ENCODE results near the gene MUC22. TPM values are rescaled to one million over a fixed set of nuclear protein-coding genes. Genes with fewer than 3 reads are reported as not detected.
A peak's percentile ranks its signal among the peaks of the same experiment; 100 is the strongest.
"Not testable (repeated sequence)": the region's sequence is repeated elsewhere in the genome, so short reads cannot be mapped to it uniquely, and the experiment has no call there.

MUC22 gene
- polyA plus RNA-seq, 3 donors: not detected

GRCh38 chr6:30966154-30966553, 44.1 kb upstream of the MUC22 start:
- no peak for TF ChIP-seq CTCF (IDR thresholded peaks at IDR 0.05)
- no peaks in the 10 kb centered on the region for H4K20me1 ChIP-seq (ENCODE audit: insufficient read depth, low read length)
- no peak overlapping the region for H2AFZ ChIP-seq (ENCODE audit: insufficient read depth, low read depth, low read length, poor library complexity, severe bottlenecking)
- no peak for DNase-seq
- peaks cover 5 to 10% of the 10 kb centered on the region in 2 donors for H3K4me1 ChIP-seq (ENCODE audit: control insufficient read depth in 1 of 2, insufficient read depth in 2 of 2, low read length in 2 of 2)
- H3K27me3 ChIP-seq (ENCODE audit: control insufficient read depth in 2 of 2, insufficient read depth in 2 of 2, low read length in 2 of 2): no peaks in the 10 kb centered on the region
- no peak overlapping the region for H3K4me3 ChIP-seq (replicated peaks in 1 of 3; ENCODE audit: low read depth in 2 of 3, low read length in 3 of 3)
- H3K9ac ChIP-seq (ENCODE audit: insufficient read depth, low read length, poor library complexity, severe bottlenecking): no peak overlapping the region
- no peaks in the 10 kb centered on the region for H3K9me3 Mint-ChIP-seq
- no peaks in the 10 kb centered on the region for H3K36me3 Mint-ChIP-seq
- H3K4me2 ChIP-seq (replicated peaks; ENCODE audit: extremely low read depth, low read length, poor library complexity, severe bottlenecking): no peak overlapping the region
- H3K27me3 Mint-ChIP-seq (ENCODE audit: low read depth in 3 of 3): peaks cover 5 to 16% (median 8%) of the 10 kb centered on the region in 3 donors
- H3K4me1 Mint-ChIP-seq: peaks cover 7% of the 10 kb centered on the region
- no peaks in the 10 kb centered on the region for H3K36me3 ChIP-seq (replicated peaks in 1 of 2; ENCODE audit: control insufficient read depth in 1 of 2, insufficient read depth in 2 of 2, low read length in 2 of 2)
- intact Hi-C loops (cut with micrococcal nuclease): no loop called here
- H3K27ac ChIP-seq (ENCODE audit: low read depth in 1 of 2, low read length in 2 of 2): no peak overlapping the region
- no peak overlapping the region for H3K4me3 Mint-ChIP-seq
- no peaks in the 10 kb centered on the region for H3K9me3 ChIP-seq (replicated peaks in 1 of 2; ENCODE audit: control insufficient read depth in 1 of 2, insufficient read depth in 1 of 2, low read length in 2 of 2)
- H3K79me2 ChIP-seq (ENCODE audit: insufficient read depth, low read length): no peaks in the 10 kb centered on the region
- WGBS (ENCODE audit: insufficient coverage): 0% methylated on average over 1 of the region's 3 CpGs
- H3K27ac Mint-ChIP-seq: no peak overlapping the region

GRCh38 chr6:30969171-30969570, 41.1 kb upstream of the MUC22 start:
- H3K4me1 Mint-ChIP-seq; H3K4me1 ChIP-seq (ENCODE audit: control insufficient read depth in 1 of 2, insufficient read depth in 2 of 2, low read length in 2 of 2); H3K79me2 ChIP-seq (ENCODE audit: insufficient read depth, low read length); H3K9me3 Mint-ChIP-seq; H4K20me1 ChIP-seq (ENCODE audit: insufficient read depth, low read length); H2AFZ ChIP-seq (ENCODE audit: insufficient read depth, low read depth, low read length, poor library complexity, severe bottlenecking); intact Hi-C loops (cut with micrococcal nuclease); H3K36me3 Mint-ChIP-seq; H3K4me2 ChIP-seq (replicated peaks; ENCODE audit: extremely low read depth, low read length, poor library complexity, severe bottlenecking); H3K9me3 ChIP-seq (replicated peaks in 1 of 2; ENCODE audit: control insufficient read depth in 1 of 2, insufficient read depth in 1 of 2, low read length in 2 of 2); H3K27me3 ChIP-seq (ENCODE audit: control insufficient read depth in 2 of 2, insufficient read depth in 2 of 2, low read length in 2 of 2); H3K9ac ChIP-seq (ENCODE audit: insufficient read depth, low read length, poor library complexity, severe bottlenecking); H3K4me3 ChIP-seq (replicated peaks in 1 of 3; ENCODE audit: low read depth in 2 of 3, low read length in 3 of 3); H3K36me3 ChIP-seq (replicated peaks in 1 of 2; ENCODE audit: control insufficient read depth in 1 of 2, insufficient read depth in 2 of 2, low read length in 2 of 2): not testable (repeated sequence)
- peak; percentile 37 to 83 (median 53) for DNase-seq
- Mint-ChIP-seq H3K4me3 (peak overlapping the region in 1 of 2 donors; percentile 27), H3K27ac (peak overlapping the region in 6 of 7 donors; percentile 22 to 79 (median 74)), H3K27me3 (ENCODE audit: low read depth in 3 of 3) (peaks cover 5 to 16% (median 8%) of the 10 kb centered on the region in 3 donors)
- H3K27ac ChIP-seq (ENCODE audit: low read depth in 1 of 2, low read length in 2 of 2): peak overlapping the region in 1 of 2 donors; percentile 48
- 44% methylated on average over 2 of the region's 6 CpGs for WGBS (ENCODE audit: insufficient coverage)

Data from CD14-positive monocyte (primary cell).